ENCODE results near the gene EFNA5. TPM values are rescaled to one million over a fixed set of nuclear protein-coding genes. Genes with fewer than 3 reads are reported as not detected.
"Not testable (repeated sequence)": the region's sequence is repeated elsewhere in the genome, so short reads cannot be mapped to it uniquely, and the experiment has no call there.

EFNA5 gene
- total RNA-seq, 1 donor from 2014 or later = 11.8 TPM

- Histone ChIP-seq H3K27me3 (no peaks in the 10 kb centered on the region), H3K36me3 (no peaks in the 10 kb centered on the region), H3K4me1 (peaks cover 14% of the 10 kb centered on the region), H3K27ac (no peak overlapping the region), H3K4me3 (no peak overlapping the region), H3K9me3 (no peaks in the 10 kb centered on the region)
- intact Hi-C loops (cut with DNase I) = no loop called here
- DNase-seq (ENCODE audit: extremely low spot score in 2 of 2) = no peak
- TF ChIP-seq POLR2AphosphoS5 (IDR thresholded peaks at IDR 0.05; ENCODE audit: insufficient read depth in 1 of 2, low read depth in 1 of 2) (no peak), POLR2A (IDR thresholded peaks at IDR 0.05) (no peak), CTCF (IDR thresholded peaks at IDR 0.05) (no peak)
Observed at GRCh38 chr5:107437154-107437553, 233.6 kb downstream of the EFNA5 start.

- no peak for DNase-seq (ENCODE audit: extremely low spot score in 2 of 2)
- no peak overlapping the region for H3K4me3 ChIP-seq
- peaks cover 24% of the 10 kb centered on the region for H3K4me1 ChIP-seq
- no peaks in the 10 kb centered on the region for H3K36me3 ChIP-seq
- no peaks in the 10 kb centered on the region for H3K27me3 ChIP-seq
- TF ChIP-seq CTCF (IDR thresholded peaks at IDR 0.05) (no peak), POLR2A (IDR thresholded peaks at IDR 0.05) (no peak), POLR2AphosphoS5 (IDR thresholded peaks at IDR 0.05; ENCODE audit: insufficient read depth in 1 of 2, low read depth in 1 of 2) (no peak)
- H3K27ac ChIP-seq = no peak overlapping the region
- intact Hi-C loops (cut with DNase I) = no loop called here
- H3K9me3 ChIP-seq = no peaks in the 10 kb centered on the region
Observed at GRCh38 chr5:107436201-107436600, 234.5 kb downstream of the EFNA5 start.

- no peak overlapping the region for H3K4me3 ChIP-seq
- no peak for TF ChIP-seq POLR2AphosphoS5 (IDR thresholded peaks at IDR 0.05; ENCODE audit: insufficient read depth in 1 of 2, low read depth in 1 of 2)
- TF ChIP-seq CTCF (IDR thresholded peaks at IDR 0.05) = no peak
- no peak for TF ChIP-seq POLR2A (IDR thresholded peaks at IDR 0.05)
- no peak overlapping the region for H3K27ac ChIP-seq
- no peaks in the 10 kb centered on the region for H3K9me3 ChIP-seq
- intact Hi-C loops (cut with DNase I) = no loop called here
- DNase-seq (ENCODE audit: extremely low spot score in 2 of 2) = no peak
- no peaks in the 10 kb centered on the region for H3K27me3 ChIP-seq
- H3K4me1 ChIP-seq = peaks cover 33% of the 10 kb centered on the region
- H3K36me3 ChIP-seq = no peaks in the 10 kb centered on the region
Observed at GRCh38 chr5:107435061-107435460, 235.7 kb downstream of the EFNA5 start.

GRCh38 chr5:107433646-107434045, 237.1 kb downstream of the EFNA5 start:
- H3K36me3 ChIP-seq; H3K9me3 ChIP-seq; DNase-seq (ENCODE audit: extremely low spot score in 2 of 2); H3K27me3 ChIP-seq; H3K4me3 ChIP-seq; intact Hi-C loops (cut with DNase I); H3K27ac ChIP-seq: not testable (repeated sequence)
- H3K4me1 ChIP-seq = peaks cover 33% of the 10 kb centered on the region

GRCh38 chr5:107431998-107432397, 238.7 kb downstream of the EFNA5 start:
- intact Hi-C loops (cut with DNase I) = no loop called here
- Histone ChIP-seq H3K4me3 (no peak overlapping the region), H3K27me3 (no peaks in the 10 kb centered on the region), H3K27ac (no peak overlapping the region), H3K4me1 (peaks cover 38% of the 10 kb centered on the region), H3K36me3 (no peaks in the 10 kb centered on the region), H3K9me3 (no peaks in the 10 kb centered on the region)
- no peak for DNase-seq (ENCODE audit: extremely low spot score in 2 of 2)
- TF ChIP-seq CTCF (IDR thresholded peaks at IDR 0.05) (no peak), POLR2AphosphoS5 (IDR thresholded peaks at IDR 0.05; ENCODE audit: insufficient read depth in 1 of 2, low read depth in 1 of 2) (peak in 1 of 2 donors; percentile 58), POLR2A (IDR thresholded peaks at IDR 0.05) (no peak)

- no peak for DNase-seq (ENCODE audit: extremely low spot score in 2 of 2)
- Histone ChIP-seq H3K9me3 (no peaks in the 10 kb centered on the region), H3K4me3 (no peak overlapping the region), H3K4me1 (peaks cover 38% of the 10 kb centered on the region), H3K27ac (no peak overlapping the region), H3K27me3 (no peaks in the 10 kb centered on the region), H3K36me3 (no peaks in the 10 kb centered on the region)
- intact Hi-C loops (cut with DNase I) = no loop called here
- TF ChIP-seq POLR2AphosphoS5 (IDR thresholded peaks at IDR 0.05; ENCODE audit: insufficient read depth in 1 of 2, low read depth in 1 of 2) = no peak
- no peak for TF ChIP-seq POLR2A (IDR thresholded peaks at IDR 0.05)
- TF ChIP-seq CTCF (IDR thresholded peaks at IDR 0.05) = no peak
Observed at GRCh38 chr5:107431536-107431935, 239.2 kb downstream of the EFNA5 start.

Measured in vagina (tissue), 2 donors.